T-helper 9 cell (primary cell): Measurements from ENCODE around the gene RPL5.
"Not testable (repeated sequence)": the region's sequence is repeated elsewhere in the genome, so short reads cannot be mapped to it uniquely, and the experiment has no call there.

Experiments
- DNase-seq: peaks from one replicate; pipeline ENCODE4 v3.0.0-alpha.2; 2020
- total RNA-seq, 2 donors: gene quantifications; one replicate each; lab custom pipeline; 2026; lab: John Stamatoyannopoulos, UW

The RPL5 gene
- 1,245 to 1,414 reads per million in 2 donors for total RNA-seq

DNA sequence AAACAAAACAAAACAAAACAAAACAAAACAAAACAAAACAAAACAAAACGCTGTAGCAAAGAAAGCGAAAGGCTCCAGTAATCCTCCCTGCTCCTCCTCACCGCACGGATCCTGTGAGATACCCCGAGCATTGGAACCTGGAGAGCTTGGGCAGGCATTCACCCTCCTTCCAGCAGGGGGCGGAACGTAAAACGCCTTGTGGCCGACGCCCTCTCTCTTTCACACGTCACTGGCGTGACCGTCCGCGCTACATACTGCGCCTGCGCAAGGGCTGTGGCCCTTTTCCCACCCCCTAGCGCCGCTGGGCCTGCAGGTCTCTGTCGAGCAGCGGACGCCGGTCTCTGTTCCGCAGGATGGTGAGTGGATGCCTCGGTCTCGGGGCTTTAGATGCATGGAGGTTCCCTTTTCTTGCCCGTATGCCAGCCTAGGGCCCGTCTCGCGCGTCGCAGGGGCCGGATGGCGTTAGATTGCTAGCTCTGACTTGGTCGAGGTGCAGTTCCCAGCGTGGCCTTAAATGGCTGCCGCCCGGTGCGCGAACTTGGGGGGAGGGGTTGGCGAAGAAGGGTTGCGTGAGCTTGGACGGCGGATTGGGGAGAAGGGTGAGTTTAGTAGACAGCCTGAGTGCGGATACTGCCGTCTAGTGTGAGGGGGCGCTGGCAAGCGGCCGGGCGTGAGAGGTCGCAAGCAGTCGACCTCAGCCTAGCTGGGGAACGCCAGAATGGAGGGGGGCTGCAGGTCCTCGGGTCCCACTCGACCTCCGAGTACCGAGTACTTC is at the start of gene RPL5:
RPL5 (plus strand) TSS at position 279 of the 775 bp plus-strand sequence; CDS start at position 354, 75 bp downstream.
- peak; percentile 95 for DNase-seq

DNA sequence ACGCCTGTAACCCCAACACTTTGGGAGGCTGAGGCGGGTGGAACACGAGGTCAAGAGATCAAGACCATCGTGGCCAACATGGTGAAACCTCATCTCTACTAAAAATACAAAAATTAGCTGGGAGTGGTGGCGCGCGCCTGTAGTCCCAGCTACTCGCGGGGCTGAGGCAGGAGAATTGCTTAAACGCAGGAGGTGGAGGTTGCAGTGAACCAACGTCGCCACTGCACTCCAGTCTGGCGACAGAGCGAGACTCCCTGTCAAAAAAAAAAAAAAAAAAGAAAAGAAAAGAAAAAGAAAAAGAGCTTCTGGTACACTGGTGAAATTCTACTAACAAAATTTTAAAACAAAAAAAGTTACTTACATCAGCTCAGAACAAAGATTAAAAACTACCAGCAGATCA is 48.3 kb upstream of the RPL5 start:
- not testable (repeated sequence) for DNase-seq

DNA sequence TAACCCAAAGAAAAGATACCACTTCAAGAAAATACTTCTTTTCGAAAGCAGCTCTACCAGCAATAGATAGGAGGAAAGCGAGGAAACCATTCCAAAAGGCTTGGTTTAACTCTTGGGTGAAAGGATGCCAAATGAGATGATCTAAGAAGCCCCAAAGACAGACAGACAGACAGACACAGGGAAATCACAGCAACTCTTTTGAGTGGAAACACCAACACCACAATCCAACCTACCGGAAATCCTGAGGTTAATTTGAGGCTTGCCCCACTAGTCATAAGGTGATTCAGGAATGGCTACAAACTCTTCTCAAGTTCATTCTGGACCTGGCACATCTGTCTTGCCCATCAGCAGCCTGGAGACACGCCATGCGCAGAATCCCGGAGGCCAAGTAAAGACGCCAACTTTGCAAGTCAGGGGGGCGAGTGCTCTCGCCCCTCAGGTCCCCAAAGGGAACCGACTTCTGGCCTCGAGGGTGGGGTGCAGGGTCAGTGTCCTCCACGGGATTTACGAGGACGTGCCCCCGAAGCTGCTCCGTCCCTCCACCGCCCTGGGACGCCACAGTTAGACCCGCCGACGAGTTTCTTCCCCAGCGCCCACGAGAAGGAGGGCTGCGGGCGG is 47.7 kb upstream of the RPL5 start:
- peak; percentile 0 for DNase-seq

DNA sequence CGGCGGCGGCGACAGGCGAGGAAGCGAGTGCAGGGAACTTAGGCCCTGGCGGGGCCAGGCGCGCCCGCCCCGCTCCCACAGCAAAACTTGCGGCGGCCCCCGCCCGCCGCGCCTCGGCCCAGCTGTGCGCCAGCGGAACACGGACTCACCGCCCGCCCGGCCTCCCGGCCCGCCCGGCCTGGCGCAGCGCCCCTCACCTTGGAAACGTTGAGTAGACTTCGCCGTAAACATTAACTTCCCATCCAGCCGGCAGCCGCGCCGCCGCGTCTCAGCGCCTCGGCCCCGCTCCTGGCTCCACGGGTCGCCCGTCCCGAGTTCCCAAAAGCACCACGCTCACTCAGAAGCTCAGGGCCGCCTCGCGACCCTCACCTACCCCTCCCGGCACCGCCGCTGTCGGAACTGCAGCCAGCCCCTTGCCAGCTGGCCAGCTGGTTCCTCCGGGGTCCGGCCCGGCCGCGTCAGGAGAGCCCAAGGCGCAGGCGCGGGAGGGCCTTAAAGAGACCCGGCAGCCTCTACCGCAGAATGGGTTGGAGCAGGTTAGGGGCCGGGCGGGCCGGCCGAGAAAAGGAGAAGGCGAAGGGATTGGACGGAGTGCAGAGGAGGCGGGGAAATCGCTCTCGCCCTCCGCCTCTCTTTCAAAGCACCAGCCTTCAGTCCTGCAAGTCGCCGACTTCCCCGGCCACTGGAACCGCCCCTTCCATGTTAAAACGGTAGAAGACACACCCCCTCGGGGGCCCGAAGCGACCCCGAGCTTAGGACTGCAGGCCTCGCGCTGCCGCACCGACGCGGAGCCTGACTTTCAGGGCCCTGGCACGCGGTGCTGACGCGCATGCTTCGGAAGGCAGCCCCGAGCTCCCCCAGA is 47.0 kb upstream of the RPL5 start, which contains the start of gene EVI5:
EVI5 (minus strand) TSS at position 470 of the 862 bp plus-strand sequence. CDS start 48,562 bp downstream, outside the sequence.
- peak; percentile 13 for DNase-seq

DNA sequence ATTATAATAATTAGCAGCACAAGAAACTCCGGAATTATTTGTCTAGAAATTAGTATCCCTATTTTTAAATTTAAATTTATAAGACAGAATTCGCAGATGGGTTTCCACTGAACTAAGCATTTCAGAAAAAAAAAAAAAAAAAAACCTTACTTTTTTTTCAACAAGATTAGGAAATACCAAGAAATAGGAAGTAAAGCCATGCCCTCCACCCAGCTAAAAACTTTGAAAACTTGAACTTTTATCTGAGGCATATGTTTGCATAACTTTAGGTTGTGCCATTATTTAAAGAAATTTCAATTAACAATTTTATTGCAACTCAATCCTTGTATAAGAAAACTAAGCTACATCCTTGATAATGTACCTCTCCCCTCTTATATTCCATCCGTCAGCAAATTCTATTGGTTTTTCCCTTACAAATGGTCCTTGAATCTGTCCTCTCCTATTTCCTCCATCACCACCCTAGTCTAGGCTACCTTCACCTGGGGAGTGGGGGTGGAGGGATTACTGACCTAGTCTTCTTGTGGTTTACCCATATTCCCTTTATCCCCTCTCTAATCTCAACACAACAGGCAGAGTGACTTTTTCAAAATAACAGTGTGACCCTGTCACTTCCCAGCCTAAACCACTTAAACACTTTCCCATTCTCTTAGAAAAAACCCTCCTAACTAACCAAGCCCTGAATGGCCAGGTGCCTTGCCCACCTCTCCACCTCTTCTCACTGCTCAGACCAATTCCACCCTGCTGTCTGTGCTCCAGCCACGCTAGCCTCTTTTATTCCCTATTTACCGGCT is 45.5 kb upstream of the RPL5 start:
- DNase-seq: no peak

DNA sequence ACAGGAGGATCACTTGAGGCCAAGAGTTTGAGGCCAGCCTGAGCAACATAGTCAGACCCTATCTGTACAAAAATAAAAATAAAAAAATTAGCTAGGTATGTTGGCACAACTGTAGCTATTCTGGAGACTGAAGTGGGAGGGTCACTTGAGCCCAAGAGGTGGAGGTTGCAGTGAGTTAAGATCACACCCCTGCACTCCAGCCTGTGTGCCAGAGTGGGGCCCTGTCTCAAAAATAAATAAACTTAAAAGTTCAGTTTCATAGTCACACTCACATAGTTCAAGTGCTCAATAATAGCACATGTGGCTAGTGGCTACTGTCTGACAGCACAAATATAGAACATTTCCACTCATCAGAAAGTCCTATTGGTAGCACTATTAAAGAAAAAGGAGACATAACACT is 41.8 kb upstream of the RPL5 start:
- no peak for DNase-seq

DNA sequence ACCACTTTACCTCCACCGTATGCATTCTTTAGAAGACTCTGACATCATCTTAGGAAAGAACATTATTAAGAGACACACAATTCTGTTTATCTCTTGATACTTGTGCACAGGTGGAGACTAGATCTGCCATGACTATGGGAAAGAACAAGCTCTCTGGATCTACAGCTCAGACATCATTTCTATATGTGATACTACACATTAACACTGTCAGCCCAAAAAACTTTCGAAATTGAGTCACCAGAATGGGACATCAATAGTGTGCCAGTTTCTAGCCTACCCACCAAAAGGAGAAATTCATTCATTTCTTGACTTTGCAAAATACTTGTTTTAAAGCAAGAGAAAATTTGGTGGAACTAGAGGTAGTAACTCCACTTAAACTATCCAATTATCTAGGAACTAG is 41.0 kb upstream of the RPL5 start:
- DNase-seq: no peak

DNA sequence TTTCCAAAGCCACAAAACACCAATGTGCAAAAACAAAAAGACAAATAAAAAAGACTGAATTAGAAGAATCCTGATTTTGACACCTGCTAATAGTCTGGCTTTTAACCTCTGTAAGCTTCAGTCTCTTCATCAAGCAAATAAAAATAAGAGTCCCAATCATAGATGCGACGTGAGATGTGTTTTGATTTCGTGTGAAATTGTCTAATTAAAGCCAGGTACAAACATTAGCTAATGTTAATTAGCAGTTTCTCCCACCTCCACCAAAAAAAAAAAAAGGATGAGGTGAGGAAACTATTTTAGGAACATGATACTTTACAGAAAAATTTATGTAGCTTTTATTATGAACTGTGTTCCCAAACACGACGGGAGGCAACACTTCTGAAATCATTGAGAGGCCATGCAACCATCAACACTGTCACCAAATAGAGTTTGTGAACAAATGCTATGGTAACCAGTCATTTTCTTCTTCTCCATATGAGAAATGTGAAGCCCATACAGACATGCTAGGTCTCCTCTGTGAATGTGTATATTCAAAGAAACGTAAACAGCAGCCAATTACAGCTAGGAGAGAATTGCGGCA is 40.3 kb upstream of the RPL5 start:
- no peak for DNase-seq

DNA sequence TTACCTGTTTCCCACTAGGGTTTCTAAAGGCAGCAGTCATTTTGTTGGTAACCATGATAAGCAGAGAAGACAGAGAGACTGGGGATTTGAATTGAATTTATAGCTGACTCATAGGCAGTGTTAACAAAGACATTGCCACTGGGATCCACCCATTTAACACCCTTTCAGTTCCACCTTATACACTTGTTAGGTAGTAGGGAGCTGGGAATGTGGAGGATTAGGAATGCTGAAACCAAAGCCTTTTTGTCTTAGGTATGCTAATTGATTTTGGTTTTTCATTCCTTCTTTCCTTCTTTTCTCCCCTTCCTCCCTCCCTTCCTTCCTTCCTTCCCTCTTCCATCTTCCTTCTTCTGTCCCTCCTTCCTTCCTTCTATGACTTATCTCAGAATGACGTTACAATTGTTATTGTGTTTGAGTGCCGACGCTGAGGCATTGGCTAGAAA is 39.5 kb upstream of the RPL5 start:
- no peak for DNase-seq

DNA sequence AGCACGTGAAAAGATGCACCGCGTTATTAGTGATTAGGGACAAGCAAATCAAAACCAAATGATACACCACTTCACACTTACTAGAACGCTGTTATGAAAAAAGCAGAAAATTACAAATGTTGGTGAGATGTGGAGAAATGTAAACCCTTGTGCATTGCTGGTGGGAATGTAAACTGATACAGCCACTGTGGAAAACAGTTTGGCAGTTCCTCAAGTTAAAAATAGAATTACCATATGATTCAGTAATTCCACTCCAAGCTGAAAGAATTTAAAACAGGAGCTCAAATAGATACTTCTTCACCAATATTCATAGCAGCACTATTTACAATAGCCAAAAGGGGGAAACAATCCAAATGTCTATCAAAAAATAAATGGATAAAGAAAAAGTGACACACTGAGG is 36.7 kb upstream of the RPL5 start:
- no peak for DNase-seq

DNA sequence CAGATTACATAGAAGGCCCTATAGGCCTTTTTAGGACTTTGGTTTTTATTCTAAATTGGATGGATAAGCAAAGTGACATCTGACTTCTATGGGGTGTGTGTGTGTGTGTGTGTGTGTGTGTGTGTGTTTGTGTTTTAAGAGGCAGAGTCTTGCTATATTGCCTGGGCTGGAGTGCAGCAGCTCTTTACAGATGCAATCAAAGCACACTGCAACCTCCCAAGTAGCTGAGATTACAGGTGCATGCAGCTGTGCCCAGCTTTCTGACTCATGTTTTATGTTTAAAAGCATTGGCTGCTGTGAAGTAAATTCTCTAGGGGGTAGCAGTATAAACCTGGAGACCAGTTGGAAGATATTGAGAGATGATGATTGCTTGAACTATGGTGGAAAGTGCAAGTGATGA is 34.5 kb upstream of the RPL5 start:
- no peak for DNase-seq

DNA sequence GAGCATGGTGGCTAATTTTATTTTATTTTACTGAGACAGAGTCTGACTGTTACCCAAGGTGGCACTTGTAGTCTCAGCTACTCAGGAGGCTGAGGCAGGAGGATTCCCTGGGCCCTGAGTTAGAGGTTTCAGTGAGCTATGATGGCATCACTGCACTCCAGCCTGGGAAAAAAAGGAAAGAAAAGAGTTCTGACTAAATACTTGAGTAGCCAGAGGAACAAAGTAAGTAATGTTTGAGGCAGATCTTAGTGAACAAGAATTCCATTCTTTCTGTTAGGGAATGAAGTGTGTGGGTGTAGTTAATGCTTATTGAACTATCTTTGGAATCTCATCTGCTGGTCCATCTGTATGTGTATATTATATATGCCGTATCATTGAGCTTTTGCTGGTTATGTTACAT is 33.9 kb upstream of the RPL5 start:
- no peak for DNase-seq

DNA sequence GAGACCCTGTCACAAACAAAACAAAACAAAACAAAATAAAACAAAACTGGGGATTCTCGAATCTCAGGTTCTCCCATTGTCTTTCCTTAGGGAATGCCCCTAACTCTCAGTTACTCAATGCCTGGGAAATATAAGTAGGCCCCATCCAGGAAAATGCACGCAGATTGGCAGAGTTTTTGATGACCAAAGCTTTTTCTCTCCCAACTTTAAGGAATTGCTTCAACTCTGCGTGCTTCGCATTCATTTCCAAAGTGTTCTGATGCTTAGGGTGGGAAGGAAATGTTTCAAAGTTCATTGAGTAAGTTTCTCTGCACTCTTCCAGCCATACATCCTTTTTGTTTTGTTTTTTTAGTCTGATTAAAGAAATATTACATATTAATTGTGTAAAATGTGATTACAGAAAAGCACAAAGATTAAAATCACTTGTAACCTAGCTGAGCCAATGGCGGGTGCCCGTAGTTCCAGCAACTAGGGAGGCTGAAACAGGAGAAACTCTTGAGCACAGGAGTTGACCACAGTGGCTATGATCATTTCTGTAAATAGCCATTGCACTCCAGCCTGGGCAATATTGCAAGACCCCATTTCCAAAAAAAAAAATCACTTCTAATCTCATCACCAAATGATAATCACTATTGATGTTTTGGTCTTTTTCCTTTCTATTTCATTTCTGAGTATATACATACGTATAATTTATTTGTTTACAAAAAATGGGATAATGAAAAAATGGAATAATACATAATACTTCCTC is 28.5 kb upstream of the RPL5 start:
- DNase-seq: no peak

DNA sequence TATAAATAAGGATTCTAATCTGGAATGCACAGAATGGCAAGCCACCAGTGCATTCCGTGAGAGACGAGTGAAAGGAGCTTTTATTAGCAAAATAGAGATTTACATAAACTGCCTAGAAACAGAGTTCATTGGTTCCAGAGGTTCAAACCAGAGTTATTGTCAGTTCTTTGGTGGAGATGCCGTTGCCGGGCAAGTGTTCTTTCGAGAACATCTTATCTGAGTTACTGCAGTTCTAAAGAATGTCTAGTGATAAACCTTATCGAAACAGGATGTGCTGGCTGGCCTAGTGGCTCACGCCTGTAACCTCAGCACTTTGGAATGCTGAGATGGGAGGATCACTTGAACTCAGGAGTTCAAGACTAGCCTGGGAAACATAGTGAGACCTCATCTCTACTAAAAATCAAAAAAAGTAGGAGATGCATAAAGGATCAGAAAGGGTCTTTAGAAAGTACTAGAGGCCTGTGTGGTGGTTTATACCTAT is 27.1 kb upstream of the RPL5 start:
- DNase-seq: no peak

DNA sequence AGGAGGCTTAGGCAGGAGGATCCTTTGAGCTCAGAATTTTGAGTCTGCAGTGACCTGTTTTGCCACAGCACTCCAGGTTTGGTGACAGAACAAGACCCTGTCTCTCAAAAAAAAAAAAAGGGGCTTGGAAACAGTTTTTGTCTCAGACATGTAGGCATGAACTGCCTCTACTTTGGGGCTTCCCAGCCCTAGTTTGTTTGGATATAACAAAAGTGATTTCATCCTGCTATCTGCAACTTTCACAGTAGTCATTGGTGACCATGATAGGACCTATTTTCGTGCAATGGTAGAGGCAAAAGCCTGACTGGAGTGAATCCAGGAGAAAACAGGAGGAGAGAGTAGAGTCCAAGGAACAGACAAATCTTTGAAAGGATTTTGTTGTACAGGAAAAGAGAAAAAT is 26.6 kb upstream of the RPL5 start:
- DNase-seq: no peak

DNA sequence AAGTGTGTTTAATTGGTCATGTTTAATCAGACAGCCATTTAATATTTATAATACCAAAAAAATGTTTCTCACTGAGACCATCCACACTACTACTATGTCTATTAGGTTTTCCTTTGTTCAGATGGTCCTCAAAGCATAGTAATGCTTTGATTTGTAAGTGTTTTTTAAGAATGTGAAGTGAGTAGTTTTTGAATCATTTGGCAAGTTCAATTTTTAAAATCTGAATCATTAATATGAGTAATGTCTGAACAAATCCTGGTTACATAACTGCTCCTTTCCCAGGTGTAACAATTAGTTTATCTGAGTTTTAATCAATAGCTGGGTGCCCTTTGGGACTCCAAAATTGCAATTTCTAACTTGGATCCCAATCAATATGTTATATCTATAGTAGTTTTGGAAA is 23.5 kb upstream of the RPL5 start:
- DNase-seq: no peak

DNA sequence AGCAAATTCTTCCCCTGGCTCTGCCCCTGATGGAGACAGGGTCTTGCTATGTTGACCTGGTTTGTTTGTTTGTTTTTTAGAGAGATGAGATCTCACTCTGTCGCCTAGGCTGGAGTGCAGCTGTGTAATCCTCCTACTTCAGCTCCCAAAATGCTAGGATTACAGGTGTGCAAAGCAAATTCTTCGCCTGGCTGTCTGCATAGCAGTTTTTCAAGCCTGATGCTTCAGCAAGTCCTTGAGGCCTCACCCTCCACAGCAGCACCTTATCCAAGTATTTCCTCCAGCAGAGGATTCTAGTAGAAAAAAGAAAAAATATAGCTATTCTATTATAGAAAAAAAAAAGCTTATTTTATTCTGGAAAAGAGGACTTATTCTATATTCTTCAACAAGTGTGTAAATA is 15.1 kb upstream of the RPL5 start:
- DNase-seq: no peak

DNA sequence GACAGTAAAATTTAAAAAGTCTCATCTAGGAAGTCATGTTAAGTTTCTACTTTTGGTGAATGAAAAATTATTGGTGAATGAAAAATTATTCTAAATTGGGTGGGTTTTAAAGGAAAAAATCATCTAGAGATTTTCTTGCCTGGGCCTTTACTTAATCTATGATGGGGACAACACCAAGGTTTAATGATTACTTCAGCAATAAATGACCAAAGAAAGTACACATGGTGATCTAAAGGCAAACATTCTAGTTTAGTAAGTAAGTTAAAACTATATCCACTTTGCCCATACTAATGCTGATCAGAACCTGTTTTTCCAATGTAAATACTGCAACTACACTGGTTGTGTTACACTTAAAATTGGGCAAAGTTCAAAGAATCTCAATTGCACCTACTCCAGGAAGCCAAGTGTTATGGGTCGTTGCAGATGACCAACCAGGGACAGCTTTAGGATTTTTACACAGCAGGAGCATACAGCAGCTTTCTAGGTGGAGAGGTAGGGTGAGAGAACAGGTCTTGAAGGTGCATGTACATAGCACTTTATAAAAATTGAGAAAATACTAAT is 14.6 kb upstream of the RPL5 start:
- no peak for DNase-seq

DNA sequence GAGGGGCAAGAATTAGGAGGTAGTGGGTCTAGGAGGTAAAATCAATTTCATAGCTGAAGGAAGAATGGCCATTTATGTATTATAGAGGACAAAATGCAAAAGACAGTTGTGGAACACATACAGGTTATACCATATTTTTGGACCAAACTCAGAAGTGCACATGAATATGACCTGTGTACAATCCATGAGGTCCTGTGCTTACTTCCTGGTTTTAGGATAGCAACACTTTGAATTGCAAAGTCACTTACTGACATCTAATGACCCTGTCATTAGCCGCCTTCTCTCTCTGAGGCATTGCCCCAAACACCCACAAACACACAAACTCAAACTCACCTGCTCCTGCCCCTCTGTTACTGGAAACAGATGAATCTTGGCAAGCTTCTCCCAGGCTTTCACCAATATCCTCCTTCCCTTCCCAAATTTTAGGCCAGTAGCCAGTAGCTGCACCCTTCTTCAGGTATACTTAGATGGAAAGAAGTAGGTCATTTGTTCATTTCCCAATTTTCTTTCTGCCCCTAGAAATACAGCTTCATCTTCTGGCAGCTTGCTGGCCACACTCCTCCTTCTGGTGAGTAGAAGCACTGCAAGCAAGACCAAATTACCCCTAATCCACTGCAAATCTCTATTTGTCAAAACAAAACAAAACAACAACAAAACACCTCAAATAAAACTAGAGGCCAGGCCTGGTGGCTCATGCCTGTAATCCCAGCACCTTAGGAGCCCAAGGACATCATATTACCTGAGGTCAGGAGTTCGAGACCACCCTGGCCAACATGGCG is 13.7 kb upstream of the RPL5 start:
- no peak for DNase-seq

DNA sequence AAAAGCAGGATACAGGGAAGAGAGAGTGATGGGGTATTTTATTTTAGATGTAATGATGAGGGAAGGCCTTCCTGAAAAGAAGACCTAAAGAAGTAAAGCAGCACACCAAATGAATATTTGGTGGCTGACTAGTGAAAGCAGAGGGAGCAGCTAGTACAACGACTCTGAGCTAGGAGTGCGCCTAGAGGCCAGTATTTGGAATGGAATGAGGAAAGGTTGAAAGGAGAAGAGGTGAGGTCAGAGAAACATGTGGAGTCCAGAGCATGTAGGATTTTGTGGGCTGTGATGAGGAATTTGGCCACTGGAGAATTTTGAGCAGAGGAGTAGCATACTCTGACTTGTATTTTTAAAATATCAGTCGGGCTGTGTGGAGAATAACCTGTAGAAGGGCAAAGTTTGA is 11.8 kb upstream of the RPL5 start:
- no peak for DNase-seq
